ENCODE measurements around the gene KCND2.

DNA sequence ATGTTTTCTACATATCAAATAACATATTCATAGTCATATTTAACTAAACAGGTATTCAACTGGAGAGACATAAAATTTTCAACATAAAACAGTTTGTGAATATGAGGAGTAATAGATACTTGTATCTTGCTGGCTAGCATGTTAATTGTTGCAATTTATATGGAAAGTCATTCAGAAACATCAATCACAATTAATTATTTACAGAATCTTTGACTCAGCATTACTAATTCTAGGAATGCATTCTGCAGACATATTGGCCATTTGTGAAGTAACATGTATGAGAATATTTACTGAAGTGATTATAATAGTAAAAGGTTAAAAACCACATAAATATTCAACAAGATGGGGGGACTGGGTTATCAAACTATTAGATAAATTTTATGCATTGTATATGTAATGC is 381.3 kb downstream of the KCND2 start:
- no peak for TF ChIP-seq CTCF (IDR thresholded peaks at IDR 0.05)
- TF ChIP-seq POLR2A (IDR thresholded peaks at IDR 0.05), result no peak
- no peak for TF ChIP-seq EP300 (IDR thresholded peaks at IDR 0.05)

All from tibial nerve (tissue), 4 donors.